SK-N-SH (cell line): ENCODE measurements around the gene ETS2. TPM values are rescaled to one million over a fixed set of nuclear protein-coding genes. Genes with fewer than 3 reads are reported as not detected.

Experiments
- CTCF ChIA-PET: fragments of 300-600, 350-600 bp; formaldehyde crosslinking; extraction: SDS; loops from one replicate; lab custom pipeline; 2021; lab: Yijun Ruan, JAX
- POLR2A ChIA-PET: fragments of 350-600 bp; sonication (Branson Sonifier 250); formaldehyde crosslinking; extraction: SDS; loops from one replicate; lab custom pipeline; 2020; ENCODE audit warnings: antibody characterized with exemption, inconsistent platforms; lab: Yijun Ruan, JAX
- DNase-seq: peaks from one replicate; pipeline ENCODE4 v3.0.0; 2012
- H2AFZ ChIP-seq: fragments of 200-600 bp; sonication (generic); 2 replicates; pipeline ENCODE4 v1.8.1; 2016; ENCODE audit warnings: antibody characterized with exemption, mild to moderate bottlenecking, low read depth
- H3F3A ChIP-seq: fragments of 200-600 bp; sonication (generic); replicated peaks from 2 replicates; pipeline ENCODE3; 2016; ENCODE audit warnings: antibody characterized with exemption, mild to moderate bottlenecking; ENCODE audit not compliant: insufficient read depth
- H3K27ac ChIP-seq, 2 experiments: fragments of 200-500 bp in 1 of 2; fragments of 200-600 bp in 1 of 2; sonication (Bioruptor generic) in 1 of 2; sonication (generic), shearing (Covaris generic) in 1 of 2; 2 replicates each; pipeline versions ENCODE4 v1.5.1 to v1.6.1; 2014 to 2016; ENCODE audit warnings: low read depth in 2 of 2, inconsistent platforms in 1 of 2, low read length in 1 of 2, mild to moderate bottlenecking in 1 of 2, mixed read lengths in 1 of 2
- H3K27me3 ChIP-seq: fragments of 200-600 bp; sonication (generic), shearing (Covaris generic); 2 replicates; pipeline ENCODE4 v1.6.1; 2016; ENCODE audit warnings: mixed run types; ENCODE audit not compliant: insufficient read depth
- H3K36me3 ChIP-seq, 2 experiments: fragments of 200-500 bp in 1 of 2; fragments of 200-600 bp in 1 of 2; sonication (Bioruptor generic) in 1 of 2; sonication (generic) in 1 of 2; replicated peaks in 1 of 2; 2 replicates each; pipeline versions ENCODE3 to v1.5.1; 2014 to 2016; ENCODE audit warnings: low read length in 1 of 2, mild to moderate bottlenecking in 1 of 2; ENCODE audit not compliant: insufficient read depth in 2 of 2, control insufficient read depth in 1 of 2
- H3K4me1 ChIP-seq, 2 experiments: fragments of 200-500 bp in 1 of 2; fragments of 200-600 bp in 1 of 2; sonication (Bioruptor generic) in 1 of 2; sonication (generic), shearing (Covaris generic) in 1 of 2; 2 replicates each; pipeline versions ENCODE4 v1.5.1 to v1.6.1; 2014 to 2016; ENCODE audit warnings: low read depth in 1 of 2, low read length in 1 of 2, mixed run types in 1 of 2; ENCODE audit not compliant: insufficient read depth in 2 of 2, control insufficient read depth in 1 of 2
- H3K4me2 ChIP-seq: fragments of 200-600 bp; sonication (generic), shearing (Covaris generic); 2 replicates; pipeline ENCODE4 v1.6.1; 2017; ENCODE audit warnings: mixed run types
- H3K4me3 ChIP-seq, 2 experiments: fragments of 200-500 bp in 1 of 2; fragments of 200-600 bp in 1 of 2; sonication (Bioruptor generic) in 1 of 2; sonication (generic), shearing (Covaris generic) in 1 of 2; 2 replicates each; pipeline versions ENCODE4 v1.5.1 to v1.8.1; 2014 to 2016; ENCODE audit warnings: low read depth in 2 of 2, inconsistent platforms in 1 of 2, low read length in 1 of 2, mild to moderate bottlenecking in 1 of 2, mixed read lengths in 1 of 2, moderate library complexity in 1 of 2
- H3K79me2 ChIP-seq: fragments of 200-600 bp; sonication (generic); 2 replicates; pipeline ENCODE4 v1.8.1; 2017; ENCODE audit warnings: mild to moderate bottlenecking; ENCODE audit not compliant: insufficient read depth
- H3K9ac ChIP-seq: fragments of 200-600 bp; sonication (generic); 2 replicates; pipeline ENCODE4 v1.6.1; 2017; ENCODE audit warnings: mixed run types
- H3K9me2 ChIP-seq: fragments of 200-600 bp; sonication (generic); 2 replicates; pipeline ENCODE4 v1.6.1; 2017; ENCODE audit warnings: mixed run types
- H3K9me3 ChIP-seq: fragments of 200-600 bp; sonication (generic); 2 replicates; pipeline ENCODE4 v1.6.1; 2017; ENCODE audit warnings: mixed run types, mild to moderate bottlenecking, moderate library complexity
- H4K20me1 ChIP-seq: fragments of 200-600 bp; sonication (generic); 2 replicates; pipeline ENCODE4 v1.6.1; 2017; ENCODE audit warnings: mild to moderate bottlenecking, mixed run types; ENCODE audit not compliant: insufficient read depth
- ELF1 ChIP-seq: IDR thresholded peaks from 2 replicates; pipeline ENCODE4 v1.4.0; 2012
- FOSL2 ChIP-seq: IDR thresholded peaks from 2 replicates; pipeline ENCODE4 v1.4.0; 2012; ENCODE audit warnings: low read depth, mild to moderate bottlenecking, moderate library complexity, borderline replicate concordance
- GABPA ChIP-seq: IDR thresholded peaks from 2 replicates; pipeline ENCODE4 v1.4.0; 2012; ENCODE audit warnings: low read depth, mild to moderate bottlenecking
- GATA2 ChIP-seq: sonication (generic); formaldehyde crosslinking; IDR thresholded peaks from 2 replicates; pipeline ENCODE4 v1.5.0; 2020; ENCODE audit warnings: mild to moderate bottlenecking, missing genetic modification reagents
- JUND ChIP-seq: IDR thresholded peaks from 2 replicates; pipeline ENCODE4 v1.4.0; 2012
- MEF2A ChIP-seq: IDR thresholded peaks from 2 replicates; pipeline ENCODE4 v1.4.0; 2012; ENCODE audit warnings: low read depth, borderline replicate concordance
- MXI1 ChIP-seq: IDR thresholded peaks from 2 replicates; pipeline ENCODE4 v1.6.1; 2012; ENCODE audit warnings: mild to moderate bottlenecking, low read depth, low read length, improper control_type of control experiment
- RFX5 ChIP-seq: IDR thresholded peaks from 2 replicates; pipeline ENCODE4 v1.6.1; 2012; ENCODE audit warnings: mild to moderate bottlenecking, improper control_type of control experiment, low read length
- SIN3A ChIP-seq: IDR thresholded peaks from 2 replicates; pipeline ENCODE4 v1.6.1; 2012; ENCODE audit warnings: low read depth, mild to moderate bottlenecking, low read length, moderate library complexity, borderline replicate concordance
- TEAD4 ChIP-seq: IDR thresholded peaks from 2 replicates; pipeline ENCODE4 v1.4.0; 2012; ENCODE audit warnings: mild to moderate bottlenecking, borderline replicate concordance; ENCODE audit not compliant: insufficient read depth
- YY1 ChIP-seq: IDR thresholded peaks from 2 replicates; pipeline ENCODE4 v1.4.0; 2012; ENCODE audit warnings: low read depth, mild to moderate bottlenecking
- WGBS: methylation state at CpG from one replicate; pipeline ENCODE4 v1.1.6; 2017; ENCODE audit warnings: low lambda C conversion rate; 5-methylcytosine and 5-hydroxymethylcytosine counted together
- polyA plus RNA-seq, 3 experiments: library from polyadenylated mRNA; depleted of rRNA; stranded (reverse); fragments of >200 nt; gene quantifications; 2 replicates each; pipeline ENCODE4 v1.2.3, GENCODE V29; 2012
- TF ChIP-seq, protein P1 (sequence below): IDR thresholded peaks from 2 replicates; pipeline ENCODE4 v1.6.1; 2012; ENCODE audit warnings: mild to moderate bottlenecking, low read depth, low read length, moderate library complexity
- TF ChIP-seq, protein P2 (sequence below): fragments of 150-350 bp; IDR thresholded peaks from 2 replicates; pipeline ENCODE4 v1.6.1; 2017; ENCODE audit warnings: antibody characterized with exemption, low read length, low read depth, borderline replicate concordance
- TF ChIP-seq, protein P3 (sequence below): IDR thresholded peaks from 2 replicates; pipeline ENCODE4 v1.4.0; 2012; ENCODE audit warnings: low read depth

Gene ETS2
- polyA plus RNA-seq, 1 of the 3 experiments (the other 2 are of a cell fraction) = 16.3 TPM

DNA sequence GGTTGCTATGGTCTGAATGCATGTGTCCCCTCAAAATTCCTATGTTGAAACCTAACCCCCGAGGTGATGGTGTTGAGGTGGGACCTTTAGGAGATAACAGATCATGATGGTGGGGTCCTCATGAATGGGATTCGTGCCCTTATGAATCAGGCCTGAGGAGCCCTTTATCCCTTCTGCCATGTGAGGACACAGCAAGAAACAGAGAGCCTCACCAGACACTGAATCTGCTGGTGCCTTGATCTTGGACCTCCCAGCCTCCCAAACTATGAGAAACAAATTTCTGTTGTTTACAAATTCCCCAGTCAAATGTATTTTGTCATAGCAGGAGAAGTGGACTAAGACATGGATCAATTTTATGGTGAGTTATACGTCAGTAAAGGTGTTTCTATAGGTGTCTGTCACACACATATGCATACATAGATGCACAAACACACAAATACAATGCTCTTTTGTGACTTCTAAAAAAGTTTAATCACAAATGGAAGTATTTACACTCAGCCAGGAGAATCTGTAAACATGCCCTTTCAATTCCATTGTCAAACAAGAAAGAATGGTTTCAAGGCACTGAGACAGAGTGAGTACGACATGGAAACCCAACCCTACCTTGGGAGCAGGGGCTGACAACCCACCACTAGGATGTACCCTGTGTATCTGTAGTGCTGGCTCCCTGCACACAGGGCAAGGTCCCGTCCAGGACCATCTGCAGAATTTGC is 5.5 kb upstream of the ETS2 start:
- ChIA-PET POLR2A (no interaction called here), CTCF (interaction anchor here (5.0 kb wide), 1 partner anchor 338 kb away, joined by 24 read pairs; no protein-coding TSS in a partner anchor)
- H4K20me1 ChIP-seq = no peaks in the 10 kb centered on the region
- H3K9me3 ChIP-seq = no peaks in the 10 kb centered on the region
- H3K4me1 ChIP-seq = peaks cover 28 to 56% of the 10 kb centered on the region in 2 experiments
- no peak for TF ChIP-seq JUND
- TF ChIP-seq, protein P1, sequence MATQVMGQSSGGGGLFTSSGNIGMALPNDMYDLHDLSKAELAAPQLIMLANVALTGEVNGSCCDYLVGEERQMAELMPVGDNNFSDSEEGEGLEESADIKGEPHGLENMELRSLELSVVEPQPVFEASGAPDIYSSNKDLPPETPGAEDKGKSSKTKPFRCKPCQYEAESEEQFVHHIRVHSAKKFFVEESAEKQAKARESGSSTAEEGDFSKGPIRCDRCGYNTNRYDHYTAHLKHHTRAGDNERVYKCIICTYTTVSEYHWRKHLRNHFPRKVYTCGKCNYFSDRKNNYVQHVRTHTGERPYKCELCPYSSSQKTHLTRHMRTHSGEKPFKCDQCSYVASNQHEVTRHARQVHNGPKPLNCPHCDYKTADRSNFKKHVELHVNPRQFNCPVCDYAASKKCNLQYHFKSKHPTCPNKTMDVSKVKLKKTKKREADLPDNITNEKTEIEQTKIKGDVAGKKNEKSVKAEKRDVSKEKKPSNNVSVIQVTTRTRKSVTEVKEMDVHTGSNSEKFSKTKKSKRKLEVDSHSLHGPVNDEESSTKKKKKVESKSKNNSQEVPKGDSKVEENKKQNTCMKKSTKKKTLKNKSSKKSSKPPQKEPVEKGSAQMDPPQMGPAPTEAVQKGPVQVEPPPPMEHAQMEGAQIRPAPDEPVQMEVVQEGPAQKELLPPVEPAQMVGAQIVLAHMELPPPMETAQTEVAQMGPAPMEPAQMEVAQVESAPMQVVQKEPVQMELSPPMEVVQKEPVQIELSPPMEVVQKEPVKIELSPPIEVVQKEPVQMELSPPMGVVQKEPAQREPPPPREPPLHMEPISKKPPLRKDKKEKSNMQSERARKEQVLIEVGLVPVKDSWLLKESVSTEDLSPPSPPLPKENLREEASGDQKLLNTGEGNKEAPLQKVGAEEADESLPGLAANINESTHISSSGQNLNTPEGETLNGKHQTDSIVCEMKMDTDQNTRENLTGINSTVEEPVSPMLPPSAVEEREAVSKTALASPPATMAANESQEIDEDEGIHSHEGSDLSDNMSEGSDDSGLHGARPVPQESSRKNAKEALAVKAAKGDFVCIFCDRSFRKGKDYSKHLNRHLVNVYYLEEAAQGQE = no peak
- TF ChIP-seq RFX5 = no peak
- TF ChIP-seq MXI1 = no peak
- no peak for TF ChIP-seq FOSL2
- H3K36me3 ChIP-seq = no peaks in the 10 kb centered on the region
- H3K4me2 ChIP-seq = no peak overlapping the region
- no peak overlapping the region for H3K27ac ChIP-seq
- H3K4me3 ChIP-seq = no peak overlapping the region
- no peak overlapping the region for H3K9ac ChIP-seq
- 95% methylated on average over 5 of the region's 5 CpGs for WGBS
- H3K27me3 ChIP-seq = no peaks in the 10 kb centered on the region
- no peaks in the 10 kb centered on the region for H3K9me2 ChIP-seq
- no peak for DNase-seq
- H2AFZ ChIP-seq = no peak overlapping the region
- H3F3A ChIP-seq = peaks cover 28% of the 10 kb centered on the region
- no peaks in the 10 kb centered on the region for H3K79me2 ChIP-seq

DNA sequence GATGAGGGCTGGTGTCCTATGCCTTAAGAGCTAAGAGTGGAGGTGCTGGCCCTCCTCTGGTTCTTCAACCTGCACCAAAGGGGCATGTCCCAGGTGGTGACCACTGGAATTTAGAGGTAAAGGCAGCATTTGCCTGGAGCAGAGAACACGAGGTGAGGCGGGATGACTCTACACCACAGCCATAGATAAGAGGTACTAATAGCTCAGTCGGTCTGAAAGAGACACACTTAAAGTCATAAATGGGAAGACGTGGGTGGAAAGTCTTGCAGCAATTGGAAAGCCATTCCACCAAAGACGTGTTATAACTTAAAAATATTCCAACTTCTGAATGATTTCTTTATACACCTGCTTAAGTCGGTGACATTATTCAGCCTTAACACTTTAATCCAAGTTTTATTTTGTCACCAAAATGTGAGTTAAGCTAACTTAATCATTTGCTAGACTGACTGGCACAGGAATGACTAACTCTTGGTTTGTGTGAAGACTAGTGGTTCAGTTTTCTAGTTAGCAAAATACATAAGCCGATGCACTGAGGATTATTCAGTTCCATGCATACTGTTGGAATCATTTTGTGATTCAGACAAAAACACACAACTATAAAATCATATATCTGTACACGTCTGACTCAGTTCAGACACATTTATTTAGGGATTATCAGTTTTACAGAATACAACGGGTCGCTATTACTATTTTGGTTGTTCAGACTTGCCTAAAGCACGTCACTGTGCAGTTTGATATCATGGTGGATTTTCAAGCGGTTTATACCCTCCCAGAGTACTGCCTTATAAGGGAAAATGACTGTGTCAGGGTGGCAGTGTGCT is 4.6 kb upstream of the ETS2 start:
- Histone ChIP-seq H3K9me2 (no peaks in the 10 kb centered on the region), H3K27me3 (no peaks in the 10 kb centered on the region), H3K27ac (no peak overlapping the region), H3K4me2 (no peak overlapping the region), H3F3A (peaks cover 28% of the 10 kb centered on the region), H3K79me2 (peaks cover 5% of the 10 kb centered on the region; the same call in 1 of the 2 replicates), H3K9me3 (no peaks in the 10 kb centered on the region), H4K20me1 (no peaks in the 10 kb centered on the region), H3K36me3 (no peaks in the 10 kb centered on the region), H3K9ac (no peak overlapping the region), H3K4me3 (no peak overlapping the region), H3K4me1 (peaks cover 29 to 53% of the 10 kb centered on the region in 2 experiments), H2AFZ (no peak overlapping the region)
- POLR2A ChIA-PET = interaction anchor here (0.9 kb wide), 1 partner anchor 318 kb away, joined by 3 read pairs; no protein-coding TSS in a partner anchor
- DNase-seq = no peak
- CTCF ChIA-PET = interaction anchor here (1.2 to 5.0 kb wide), 2 partner anchors 46 to 337 kb away, joined by 3 to 24 read pairs; no protein-coding TSS in a partner anchor
- 83% methylated on average over 12 of the region's 12 CpGs for WGBS
- TF ChIP-seq, protein P1 = no peak
- TF ChIP-seq GATA2 (CRISPR knock-in tag) = no peak
- TF ChIP-seq TEAD4 = no peak
- no peak for TF ChIP-seq SIN3A
- no peak for TF ChIP-seq RFX5
- TF ChIP-seq FOSL2 = no peak
- no peak for TF ChIP-seq MEF2A
- TF ChIP-seq YY1 = no peak
- no peak for TF ChIP-seq MXI1
- no peak for TF ChIP-seq GABPA
- TF ChIP-seq, protein P2, sequence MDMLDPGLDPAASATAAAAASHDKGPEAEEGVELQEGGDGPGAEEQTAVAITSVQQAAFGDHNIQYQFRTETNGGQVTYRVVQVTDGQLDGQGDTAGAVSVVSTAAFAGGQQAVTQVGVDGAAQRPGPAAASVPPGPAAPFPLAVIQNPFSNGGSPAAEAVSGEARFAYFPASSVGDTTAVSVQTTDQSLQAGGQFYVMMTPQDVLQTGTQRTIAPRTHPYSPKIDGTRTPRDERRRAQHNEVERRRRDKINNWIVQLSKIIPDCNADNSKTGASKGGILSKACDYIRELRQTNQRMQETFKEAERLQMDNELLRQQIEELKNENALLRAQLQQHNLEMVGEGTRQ = no peak
- TF ChIP-seq, protein P3, sequence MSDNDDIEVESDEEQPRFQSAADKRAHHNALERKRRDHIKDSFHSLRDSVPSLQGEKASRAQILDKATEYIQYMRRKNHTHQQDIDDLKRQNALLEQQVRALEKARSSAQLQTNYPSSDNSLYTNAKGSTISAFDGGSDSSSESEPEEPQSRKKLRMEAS = no peak
- no peak for TF ChIP-seq ELF1
